Spleen (tissue), 7 donors: ENCODE data around the gene DISC1.

ENCODE experiments used
- POLR2A ChIP-seq, 3 donors: fragments of 450-650 bp; IDR thresholded peaks; one replicate each; pipeline ENCODE4 v1.5.1; 2017; ENCODE audit warnings: antibody characterized with exemption in 3 of 3, mild to moderate bottlenecking in 1 of 3
- POLR2AphosphoS5 ChIP-seq, 3 donors: sonication (generic); formaldehyde crosslinking; IDR thresholded peaks; one replicate each; pipeline ENCODE4 v1.5.1; 2017; ENCODE audit warnings: antibody characterized with exemption in 3 of 3
- TF ChIP-seq, protein P1 (sequence below), 11 experiments: fragments of 200-600 bp in 7 of 11; fragments of 450-650 bp in 4 of 11; sonication (generic) in 4 of 11; IDR thresholded peaks in 8 of 11; conservative IDR thresholded peaks in 3 of 11; 1 replicate in 7 of 11; 2 replicates in 4 of 11; pipeline versions ENCODE4 v1.4.0 to v1.8.0; 2016 to 2021; ENCODE audit warnings: antibody characterized with exemption in 11 of 11, inconsistent platforms in 4 of 11, mild to moderate bottlenecking in 1 of 11
- donor health status: DM: no; HTN: no; CAD: no; lungs with moderate emphysema.
- donor health status: DM: no; HTN: no; CAD: no.
- donor health status: DM: no; HTN: no; CAD: no.

DNA sequence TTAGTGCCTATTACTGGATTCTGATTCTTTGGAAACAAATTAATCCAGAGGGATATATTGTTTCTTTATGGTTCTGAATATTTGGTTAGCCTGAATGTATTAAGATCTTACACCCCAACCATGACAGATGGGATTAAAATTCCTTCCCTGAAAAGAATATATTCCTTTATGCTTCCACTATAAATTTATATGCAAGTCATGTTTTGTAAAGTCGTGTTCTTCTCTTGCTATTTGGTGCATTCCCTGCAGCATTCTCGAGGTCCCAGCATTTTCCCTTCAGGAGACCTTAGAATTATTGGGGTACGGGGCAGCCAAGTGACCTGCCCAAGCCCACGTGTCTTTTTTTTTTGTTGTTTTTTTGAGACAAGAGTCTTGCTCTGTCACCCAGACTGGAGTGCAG is 62.4 kb downstream of the DISC1 start:
- TF ChIP-seq, protein P1, sequence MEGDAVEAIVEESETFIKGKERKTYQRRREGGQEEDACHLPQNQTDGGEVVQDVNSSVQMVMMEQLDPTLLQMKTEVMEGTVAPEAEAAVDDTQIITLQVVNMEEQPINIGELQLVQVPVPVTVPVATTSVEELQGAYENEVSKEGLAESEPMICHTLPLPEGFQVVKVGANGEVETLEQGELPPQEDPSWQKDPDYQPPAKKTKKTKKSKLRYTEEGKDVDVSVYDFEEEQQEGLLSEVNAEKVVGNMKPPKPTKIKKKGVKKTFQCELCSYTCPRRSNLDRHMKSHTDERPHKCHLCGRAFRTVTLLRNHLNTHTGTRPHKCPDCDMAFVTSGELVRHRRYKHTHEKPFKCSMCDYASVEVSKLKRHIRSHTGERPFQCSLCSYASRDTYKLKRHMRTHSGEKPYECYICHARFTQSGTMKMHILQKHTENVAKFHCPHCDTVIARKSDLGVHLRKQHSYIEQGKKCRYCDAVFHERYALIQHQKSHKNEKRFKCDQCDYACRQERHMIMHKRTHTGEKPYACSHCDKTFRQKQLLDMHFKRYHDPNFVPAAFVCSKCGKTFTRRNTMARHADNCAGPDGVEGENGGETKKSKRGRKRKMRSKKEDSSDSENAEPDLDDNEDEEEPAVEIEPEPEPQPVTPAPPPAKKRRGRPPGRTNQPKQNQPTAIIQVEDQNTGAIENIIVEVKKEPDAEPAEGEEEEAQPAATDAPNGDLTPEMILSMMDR (IDR thresholded peaks at IDR 0.05 in 8 of 11, conservative IDR thresholded peaks at IDR 0.05 in 3 of 11) = no peak
- TF ChIP-seq POLR2A (IDR thresholded peaks at IDR 0.05) (no peak), POLR2AphosphoS5 (IDR thresholded peaks at IDR 0.05) (no peak)
